ENCODE results near the gene TOM1L2.

The TOM1L2 gene

DNA sequence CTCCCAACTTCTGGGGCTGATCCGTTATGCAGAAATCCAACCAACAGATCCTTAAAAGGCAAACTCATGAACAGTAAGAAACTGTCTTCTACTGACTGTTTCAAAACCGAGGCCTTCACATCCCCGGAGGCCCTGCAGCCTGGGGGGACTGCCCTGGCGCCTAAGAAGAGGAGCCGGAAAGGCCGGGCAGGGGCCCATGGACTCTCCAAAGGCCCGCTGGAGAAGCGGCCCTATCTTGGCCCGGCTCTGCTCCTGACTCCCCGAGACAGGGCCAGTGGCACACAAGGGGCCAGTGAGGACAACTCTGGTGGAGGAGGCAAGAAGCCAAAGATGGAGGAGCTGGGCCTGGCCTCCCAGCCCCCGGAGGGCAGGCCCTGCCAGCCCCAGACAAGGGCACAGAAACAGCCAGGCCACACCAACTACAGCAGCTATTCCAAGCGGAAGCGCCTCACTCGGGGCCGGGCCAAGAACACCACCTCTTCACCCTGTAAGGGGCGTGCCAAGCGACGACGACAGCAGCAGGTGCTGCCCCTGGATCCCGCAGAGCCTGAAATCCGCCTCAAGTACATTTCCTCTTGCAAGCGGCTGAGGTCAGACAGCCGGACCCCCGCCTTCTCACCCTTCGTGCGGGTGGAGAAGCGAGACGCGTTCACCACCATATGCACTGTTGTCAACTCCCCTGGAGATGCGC, 174.9 kb downstream of the TOM1L2 start:
- TF ChIP-seq, protein P1, sequence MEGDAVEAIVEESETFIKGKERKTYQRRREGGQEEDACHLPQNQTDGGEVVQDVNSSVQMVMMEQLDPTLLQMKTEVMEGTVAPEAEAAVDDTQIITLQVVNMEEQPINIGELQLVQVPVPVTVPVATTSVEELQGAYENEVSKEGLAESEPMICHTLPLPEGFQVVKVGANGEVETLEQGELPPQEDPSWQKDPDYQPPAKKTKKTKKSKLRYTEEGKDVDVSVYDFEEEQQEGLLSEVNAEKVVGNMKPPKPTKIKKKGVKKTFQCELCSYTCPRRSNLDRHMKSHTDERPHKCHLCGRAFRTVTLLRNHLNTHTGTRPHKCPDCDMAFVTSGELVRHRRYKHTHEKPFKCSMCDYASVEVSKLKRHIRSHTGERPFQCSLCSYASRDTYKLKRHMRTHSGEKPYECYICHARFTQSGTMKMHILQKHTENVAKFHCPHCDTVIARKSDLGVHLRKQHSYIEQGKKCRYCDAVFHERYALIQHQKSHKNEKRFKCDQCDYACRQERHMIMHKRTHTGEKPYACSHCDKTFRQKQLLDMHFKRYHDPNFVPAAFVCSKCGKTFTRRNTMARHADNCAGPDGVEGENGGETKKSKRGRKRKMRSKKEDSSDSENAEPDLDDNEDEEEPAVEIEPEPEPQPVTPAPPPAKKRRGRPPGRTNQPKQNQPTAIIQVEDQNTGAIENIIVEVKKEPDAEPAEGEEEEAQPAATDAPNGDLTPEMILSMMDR (IDR thresholded peaks at IDR 0.05), result no peak

DNA sequence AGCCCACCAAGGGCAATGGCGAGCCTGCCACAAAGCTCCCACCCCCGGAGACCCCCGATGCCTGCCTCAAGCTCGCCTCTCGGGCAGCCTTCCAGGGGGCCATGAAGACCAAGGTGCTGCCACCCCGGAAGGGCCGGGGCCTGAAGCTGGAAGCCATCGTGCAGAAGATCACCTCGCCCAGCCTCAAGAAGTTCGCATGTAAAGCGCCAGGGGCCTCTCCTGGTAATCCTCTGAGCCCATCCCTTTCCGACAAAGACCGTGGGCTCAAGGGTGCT, 175.5 kb downstream of the TOM1L2 start:
- TF ChIP-seq, protein P1 (IDR thresholded peaks at IDR 0.05), result no peak

DNA sequence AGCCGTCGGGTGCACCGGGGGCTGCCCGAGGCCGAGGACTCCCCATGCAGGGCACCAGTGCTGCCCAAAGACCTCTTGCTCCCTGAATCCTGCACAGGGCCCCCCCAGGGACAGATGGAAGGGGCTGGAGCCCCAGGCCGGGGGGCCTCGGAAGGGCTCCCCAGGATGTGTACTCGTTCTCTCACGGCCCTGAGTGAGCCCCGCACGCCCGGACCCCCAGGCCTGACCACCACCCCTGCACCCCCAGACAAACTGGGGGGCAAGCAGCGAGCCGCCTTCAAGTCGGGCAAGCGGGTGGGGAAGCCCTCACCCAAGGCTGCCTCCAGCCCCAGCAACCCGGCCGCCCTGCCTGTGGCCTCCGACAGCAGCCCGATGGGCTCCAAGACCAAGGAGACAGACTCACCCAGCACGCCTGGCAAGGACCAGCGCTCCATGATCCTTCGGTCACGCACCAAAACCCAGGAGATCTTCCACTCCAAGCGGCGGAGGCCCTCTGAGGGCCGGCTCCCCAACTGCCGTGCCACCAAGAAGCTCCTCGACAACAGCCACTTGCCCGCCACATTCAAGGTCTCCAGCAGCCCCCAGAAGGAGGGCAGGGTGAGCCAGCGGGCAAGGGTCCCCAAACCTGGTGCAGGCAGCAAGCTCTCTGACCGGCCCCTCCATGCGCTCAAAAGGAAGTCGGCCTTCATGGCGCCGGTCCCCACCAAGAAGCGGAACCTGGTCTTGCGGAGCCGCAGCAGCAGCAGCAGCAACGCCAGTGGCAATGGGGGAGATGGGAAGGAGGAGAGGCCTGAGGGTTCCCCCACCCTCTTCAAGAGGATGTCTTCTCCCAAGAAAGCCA, 176.0 kb downstream of the TOM1L2 start:
- TF ChIP-seq, protein P1 (IDR thresholded peaks at IDR 0.05), result no peak

DNA sequence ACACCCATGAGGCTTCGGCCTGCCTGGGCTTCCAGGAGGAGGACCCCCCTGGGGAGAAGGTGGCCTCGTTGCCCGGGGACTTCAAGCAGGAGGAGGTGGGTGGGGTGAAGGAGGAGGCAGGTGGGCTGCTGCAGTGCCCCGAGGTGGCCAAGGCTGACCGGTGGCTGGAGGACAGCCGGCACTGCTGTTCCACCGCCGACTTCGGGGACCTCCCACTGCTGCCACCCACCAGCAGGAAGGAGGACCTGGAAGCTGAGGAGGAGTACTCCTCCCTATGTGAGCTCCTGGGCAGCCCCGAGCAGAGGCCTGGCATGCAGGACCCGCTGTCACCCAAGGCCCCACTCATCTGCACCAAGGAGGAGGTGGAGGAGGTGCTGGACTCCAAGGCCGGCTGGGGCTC, 176.9 kb downstream of the TOM1L2 start:
- TF ChIP-seq, protein P1 (IDR thresholded peaks at IDR 0.05), result no peak

DNA sequence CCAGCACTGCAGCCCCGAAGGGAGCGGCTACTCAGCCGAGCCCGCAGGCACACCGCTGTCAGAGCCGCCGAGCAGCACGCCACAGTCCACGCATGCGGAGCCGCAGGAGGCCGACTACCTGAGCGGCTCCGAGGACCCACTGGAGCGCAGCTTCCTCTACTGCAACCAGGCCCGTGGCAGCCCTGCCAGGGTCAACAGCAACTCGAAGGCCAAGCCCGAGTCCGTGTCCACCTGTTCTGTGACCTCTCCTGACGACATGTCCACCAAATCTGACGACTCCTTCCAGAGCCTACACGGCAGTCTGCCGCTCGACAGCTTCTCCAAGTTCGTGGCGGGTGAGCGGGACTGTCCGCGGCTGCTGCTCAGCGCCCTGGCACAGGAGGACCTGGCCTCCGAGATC, 177.8 kb downstream of the TOM1L2 start:
- TF ChIP-seq, protein P1 (IDR thresholded peaks at IDR 0.05), result no peak

Measured in LNCAP (cell line).